Left renal cortex interstitium (tissue), 4 donors: ENCODE measurements around the gene LRP2. TPM values are rescaled to one million over a fixed set of nuclear protein-coding genes. Genes with fewer than 3 reads are reported as not detected.

Source experiments
- DNase-seq, 4 donors: peaks; one replicate each; pipeline ENCODE4 v3.0.0-alpha.2; 2013; ENCODE audit warnings: low read depth in 4 of 4, low spot score in 2 of 4, missing footprints in 1 of 4
- polyA plus RNA-seq, 4 donors: library from polyadenylated mRNA; unstranded; fragments of 120-200 nt; gene quantifications; one replicate each; pipeline ENCODE4 v1.2.1, GENCODE V29; 2013; ENCODE audit not compliant: insufficient read length in 4 of 4

The LRP2 gene
- polyA plus RNA-seq, 4 donors, result 90.5 to 211 (median 153) TPM

GRCh38 chr2:169258045-169258601 is 104.2 kb downstream of the LRP2 start:
- no peak for DNase-seq

GRCh38 chr2:169254774-169255173 is 107.6 kb downstream of the LRP2 start:
- DNase-seq, result peak in 1 of 4 donors; percentile 3

GRCh38 chr2:169247211-169247610 is 115.1 kb downstream of the LRP2 start:
- DNase-seq, result no peak

GRCh38 chr2:169240405-169240804 is 121.9 kb downstream of the LRP2 start:
- no peak for DNase-seq

GRCh38 chr2:169237939-169238338 is 124.4 kb downstream of the LRP2 start:
- DNase-seq, result no peak

GRCh38 chr2:169237286-169237685 is 125.0 kb downstream of the LRP2 start:
- DNase-seq, result no peak

- no peak for DNase-seq
These were observed 129.7 kb downstream of the LRP2 start for GRCh38 chr2:169232551-169233154.

GRCh38 chr2:169230204-169230603 is 132.1 kb downstream of the LRP2 start:
- no peak for DNase-seq

GRCh38 chr2:169229590-169229989 is 132.7 kb downstream of the LRP2 start:
- DNase-seq, result no peak

GRCh38 chr2:169225906-169226305 is 136.4 kb downstream of the LRP2 start:
- no peak for DNase-seq

- DNase-seq, result no peak
These were observed 137.0 kb downstream of the LRP2 start for GRCh38 chr2:169225233-169225750.

- no peak for DNase-seq
These were observed 139.7 kb downstream of the LRP2 start for GRCh38 chr2:169222665-169223064.

- peak in 3 of 4 donors; percentile 9 to 17 (median 10) for DNase-seq
These were observed 140.5 kb downstream of the LRP2 start for GRCh38 chr2:169221745-169222369.

- DNase-seq, result no peak
These were observed 151.4 kb downstream of the LRP2 start for GRCh38 chr2:169210917-169211316.

GRCh38 chr2:169208026-169208425 is 154.3 kb downstream of the LRP2 start:
- no peak for DNase-seq

- no peak for DNase-seq
These were observed 157.2 kb downstream of the LRP2 start for GRCh38 chr2:169205176-169205575.

GRCh38 chr2:169203952-169204351 is 158.4 kb downstream of the LRP2 start:
- no peak for DNase-seq

GRCh38 chr2:169200756-169201155 is 161.6 kb downstream of the LRP2 start:
- no peak for DNase-seq

- DNase-seq, result no peak
These were observed 168.7 kb downstream of the LRP2 start for GRCh38 chr2:169193618-169194017.

GRCh38 chr2:169190197-169190775 is 172.0 kb downstream of the LRP2 start:
- DNase-seq, result no peak

GRCh38 chr2:169189132-169189531 is 173.2 kb downstream of the LRP2 start:
- DNase-seq, result no peak

GRCh38 chr2:169185711-169186110 is 176.6 kb downstream of the LRP2 start:
- DNase-seq, result no peak
